Purkinje cell (primary cell): ENCODE measurements around the gene STK38. TPM values are rescaled to one million over a fixed set of nuclear protein-coding genes. Genes with fewer than 3 reads are reported as not detected.

Source experiments
- polyA plus RNA-seq: library from polyadenylated mRNA; unstranded; fragments of >200 nt; fragmentation: Nextera tagmentation; gene quantifications from 2 replicates; pipeline ENCODE4 v1.2.1, GENCODE V29; 2014

STK38 gene
- polyA plus RNA-seq = 0.67 and 1.6 TPM in 2 replicates

GRCh38 chr6:36546920-36547645 lies at the start of gene STK38:
TSS of gene STK38 (minus strand) at chr6:36547479. CDS start at chr6:36540202, 7,277 bp downstream.

GRCh38 chr6:36594029-36594815 lies 46.9 kb upstream of the STK38 start, which contains the start of gene SRSF3:
TSS of gene SRSF3 (plus strand) at chr6:36594362. CDS start at chr6:36596763, 2,401 bp downstream.

Other genes starting within 250 kb of the STK38 start
- gene BNIP5, start 210.6 kb downstream of the STK38 start, polyA plus RNA-seq = not detected in 2 replicates
- not detected in 2 replicates for gene ETV7, start 159.8 kb downstream of the STK38 start, polyA plus RNA-seq
- not detected in 2 replicates for gene PXT1, start 104.6 kb downstream of the STK38 start, polyA plus RNA-seq
- 5.6 and 5.7 TPM in 2 replicates for gene KCTD20, start 104.5 kb downstream of the STK38 start, polyA plus RNA-seq
- 172 and 181 TPM in 2 replicates for gene SRSF3, start 46.9 kb upstream of the STK38 start, polyA plus RNA-seq
- 0.27 TPM in 1 of 2 replicates, not detected in the other for gene CDKN1A, start 131.2 kb upstream of the STK38 start, polyA plus RNA-seq
- not detected in 2 replicates for gene RAB44, start 150.3 kb upstream of the STK38 start, polyA plus RNA-seq